ENCODE results near the gene TMPRSS11A. TPM values are rescaled to one million over a fixed set of nuclear protein-coding genes. Genes with fewer than 3 reads are reported as not detected.
A peak's percentile ranks its signal among the peaks of the same experiment; 100 is the strongest.

Gene TMPRSS11A
- total RNA-seq, 1 donor from 2014 or later = not detected

- no peak for DNase-seq
Measured at GRCh38 chr4:67912080-67912479, 51.2 kb downstream of the TMPRSS11A start.

- DNase-seq = no peak
Measured at GRCh38 chr4:67911638-67912037, 51.7 kb downstream of the TMPRSS11A start.

- DNase-seq = no peak
Measured at GRCh38 chr4:67911141-67911540, 52.2 kb downstream of the TMPRSS11A start.

DNA sequence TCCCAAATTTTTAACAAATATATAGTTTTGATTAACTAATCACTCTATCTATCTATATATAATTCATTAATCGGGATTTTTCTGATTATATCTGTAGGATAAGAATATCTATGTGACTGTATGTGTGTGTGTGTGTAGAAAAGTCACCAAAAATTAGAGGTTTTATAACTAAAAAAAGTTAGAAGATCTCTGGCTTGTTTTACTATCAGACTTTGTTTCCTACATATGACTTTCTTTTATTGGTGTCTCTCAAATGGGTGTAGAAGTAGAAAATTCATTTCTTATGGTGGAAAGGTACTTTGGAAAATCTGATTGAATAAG is 52.7 kb downstream of the TMPRSS11A start:
- no peak for DNase-seq

GRCh38 chr4:67909905-67910584 is 53.2 kb downstream of the TMPRSS11A start:
- DNase-seq = no peak

DNA sequence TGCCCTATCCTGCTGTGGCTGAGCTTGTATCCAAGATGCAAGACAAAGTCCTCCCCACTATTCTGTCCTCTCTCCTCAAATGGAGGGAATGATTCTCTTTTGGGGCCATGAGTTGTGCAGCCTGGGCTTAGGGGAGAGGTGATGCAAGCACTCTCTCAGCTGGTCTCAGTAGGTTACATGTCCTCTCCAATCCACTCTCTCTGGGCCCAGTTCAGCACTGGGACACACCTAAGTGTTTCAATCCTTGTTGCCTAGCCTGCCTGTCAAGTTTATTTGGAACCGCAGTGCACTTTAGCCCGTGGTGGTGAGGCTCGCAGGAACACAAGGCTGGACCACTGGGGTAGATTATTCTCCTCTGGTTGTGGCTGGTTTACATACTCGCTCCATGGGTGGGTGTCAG is 55.6 kb downstream of the TMPRSS11A start:
- no peak for DNase-seq

DNA sequence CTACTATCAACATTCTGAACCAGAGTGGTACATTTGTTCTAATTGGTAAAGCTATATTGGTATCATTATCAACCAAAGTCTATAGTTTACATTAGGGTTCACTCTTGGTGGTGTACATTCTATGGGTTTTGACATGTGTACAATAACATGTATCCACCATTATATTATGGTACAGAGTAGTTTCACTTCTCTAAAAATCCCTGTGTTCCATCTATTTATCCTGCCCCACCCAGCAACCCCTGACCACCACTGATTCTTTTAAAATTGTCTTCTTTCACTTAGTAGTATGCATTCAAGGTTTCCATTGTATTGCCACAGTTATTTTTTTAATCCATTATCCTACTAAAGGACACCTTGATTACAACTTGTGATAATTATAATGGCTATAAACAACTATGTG is 64.2 kb downstream of the TMPRSS11A start:
- no peak for DNase-seq

- DNase-seq = no peak
Measured at GRCh38 chr4:67897686-67898085, 65.6 kb downstream of the TMPRSS11A start.

- peak; percentile 0 for DNase-seq
Measured at GRCh38 chr4:67896421-67897065, 66.8 kb downstream of the TMPRSS11A start.

GRCh38 chr4:67894659-67895058 is 68.6 kb downstream of the TMPRSS11A start:
- no peak for DNase-seq

GRCh38 chr4:67892905-67893304 is 70.4 kb downstream of the TMPRSS11A start:
- DNase-seq = no peak

DNA sequence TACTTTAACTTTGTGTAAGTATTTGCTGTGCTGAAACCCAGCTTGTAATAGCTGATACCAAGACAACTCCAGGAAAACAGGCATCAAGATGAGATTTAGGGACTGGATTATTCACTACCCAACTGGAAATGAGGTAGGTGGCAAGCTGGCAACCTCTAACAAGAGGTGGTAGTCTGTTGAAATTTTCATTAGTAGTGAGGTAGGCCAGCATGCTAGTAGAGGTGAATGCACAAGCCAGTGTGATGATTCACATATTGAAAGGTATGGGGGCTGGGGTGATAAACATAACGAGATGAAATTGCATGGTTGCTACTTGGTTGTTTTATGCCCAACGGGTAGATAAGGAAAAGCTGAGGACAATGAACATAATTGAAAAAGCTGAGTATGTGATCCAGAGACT is 71.0 kb downstream of the TMPRSS11A start:
- DNase-seq = no peak

GRCh38 chr4:67891645-67892044 is 71.6 kb downstream of the TMPRSS11A start:
- DNase-seq = no peak

DNA sequence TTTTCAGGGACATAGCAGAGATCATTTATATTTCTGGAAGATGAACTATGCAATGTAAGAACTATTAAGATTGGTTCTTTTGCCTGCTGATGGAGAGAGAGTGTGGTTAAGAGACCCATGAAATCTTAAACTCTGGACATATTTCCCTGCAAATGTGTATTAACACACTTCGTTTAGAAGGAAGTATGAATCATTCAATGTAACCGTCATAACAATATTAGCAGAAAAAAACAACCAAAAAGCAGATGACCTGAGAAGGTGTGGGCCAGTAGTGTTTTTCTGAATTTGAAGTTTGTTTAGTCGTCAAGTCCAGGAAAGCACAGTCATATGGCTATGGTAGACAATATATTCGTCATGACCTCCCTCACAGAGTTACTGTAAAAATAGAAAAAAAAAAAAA is 77.0 kb downstream of the TMPRSS11A start:
- no peak for DNase-seq

DNA sequence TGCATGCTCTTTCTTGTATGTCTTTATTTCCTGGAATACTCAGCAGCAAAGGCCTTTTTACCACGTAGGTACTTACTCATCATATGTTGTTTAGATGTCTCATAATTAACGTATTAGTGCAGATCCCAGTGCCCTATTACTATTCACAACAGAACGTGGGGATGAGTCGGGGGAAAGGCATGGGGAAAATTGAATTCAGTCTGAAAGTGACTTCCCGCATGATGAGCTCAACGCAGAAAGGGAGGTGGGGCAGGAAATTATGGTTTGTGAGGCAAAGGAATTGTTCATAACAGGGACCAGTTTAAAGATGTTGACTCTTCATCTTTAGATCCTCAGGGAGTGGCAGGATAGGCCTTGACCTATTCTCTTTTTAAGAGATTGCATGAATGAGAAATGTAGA is 77.5 kb downstream of the TMPRSS11A start:
- DNase-seq = no peak

GRCh38 chr4:67884701-67885100 is 78.6 kb downstream of the TMPRSS11A start:
- DNase-seq = no peak

DNA sequence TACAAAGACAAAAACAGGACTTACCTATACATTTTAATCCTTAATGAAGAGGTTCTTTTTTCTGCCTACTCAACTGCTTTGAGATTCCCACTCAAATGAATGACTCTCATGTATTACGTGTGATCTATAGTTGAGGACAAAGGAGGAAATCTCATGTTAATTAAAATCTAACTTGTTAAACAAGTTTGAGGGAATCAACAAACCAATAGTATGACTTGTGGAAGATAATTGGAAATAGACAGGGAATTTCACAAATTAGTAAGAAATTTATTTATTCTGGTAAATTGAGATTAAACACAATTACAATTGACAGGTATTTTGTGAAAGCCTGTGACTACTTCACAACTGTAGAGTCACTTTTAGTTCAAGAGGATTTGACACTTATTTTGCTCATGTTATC is 79.4 kb downstream of the TMPRSS11A start, which contains the start of gene TMPRSS11D:
TSS of gene TMPRSS11D (minus strand) at position 101 of the 400 bp plus-strand sequence. CDS start at position 32, 69 bp downstream.
- no peak for DNase-seq

DNA sequence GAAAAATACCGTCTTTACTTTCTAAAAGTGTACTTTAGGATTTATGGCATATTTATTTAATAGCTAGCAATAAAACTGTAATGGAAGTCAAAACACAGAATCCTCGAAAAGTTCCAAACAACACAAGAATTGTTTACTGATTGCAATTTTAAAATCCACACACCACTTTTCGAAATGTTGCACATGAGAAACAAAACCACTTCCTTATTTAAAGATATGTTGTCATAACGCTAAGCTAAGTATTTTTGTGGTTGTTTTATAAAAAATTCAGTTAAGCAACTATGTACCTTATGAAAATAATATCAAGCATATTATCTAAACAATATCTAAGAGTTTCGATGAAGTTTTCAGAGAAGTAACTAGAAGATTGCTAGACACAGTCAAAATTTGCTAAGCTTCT is 79.8 kb downstream of the TMPRSS11A start:
- DNase-seq = no peak

DNA sequence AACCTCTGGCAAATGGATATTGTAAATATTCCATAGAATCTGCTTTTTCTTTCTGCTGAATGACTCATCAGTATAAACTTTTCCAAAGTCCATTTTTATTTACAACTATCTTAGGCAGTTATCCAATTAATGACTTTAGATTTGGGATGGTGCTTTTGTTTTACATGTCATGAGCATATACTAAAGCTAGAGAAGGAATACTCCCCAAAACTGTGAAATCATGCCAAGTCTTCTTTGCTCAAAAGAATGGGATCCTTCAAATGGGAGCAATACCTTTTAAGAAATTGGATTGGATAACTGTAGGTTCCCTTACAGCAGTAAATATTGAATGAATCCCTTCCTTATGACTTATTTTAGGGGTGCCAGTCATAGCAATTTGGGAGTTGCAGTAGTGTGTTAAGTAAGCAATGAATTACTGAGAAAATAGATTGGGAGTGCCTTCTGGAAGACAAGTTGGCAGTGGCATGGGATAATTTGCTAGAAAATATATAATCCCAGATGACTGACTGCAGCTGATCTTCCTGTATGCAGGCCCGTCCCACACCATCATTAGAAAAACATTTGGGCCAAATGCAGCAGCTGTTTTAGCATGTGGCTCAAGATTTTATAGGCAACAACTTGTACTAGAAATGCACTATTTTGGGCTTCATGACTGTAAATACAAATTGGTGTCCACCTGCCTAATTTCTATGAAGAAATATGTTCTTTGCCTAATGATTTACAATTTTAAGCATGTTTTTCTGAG is 82.3 kb downstream of the TMPRSS11A start:
- DNase-seq = no peak

DNA sequence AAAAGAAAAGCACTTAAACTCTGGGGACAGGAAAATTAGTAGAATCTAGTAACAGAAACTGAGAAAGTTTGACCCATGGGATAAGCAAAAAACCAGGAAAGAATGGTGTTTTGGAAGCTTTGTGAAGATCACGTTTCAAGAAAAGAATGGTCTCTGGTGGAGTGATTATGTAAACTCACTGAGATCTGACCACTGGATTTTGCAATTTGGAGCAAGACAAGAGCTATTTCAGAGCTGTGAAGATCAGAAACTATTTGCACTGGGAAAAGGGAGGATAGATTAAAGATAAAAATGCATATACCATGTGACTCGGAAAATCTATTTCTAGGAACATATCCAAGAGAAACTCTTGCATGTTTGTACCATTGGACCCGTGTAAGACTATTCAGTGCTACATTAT is 83.8 kb downstream of the TMPRSS11A start:
- DNase-seq = no peak

GRCh38 chr4:67877086-67877485 is 86.2 kb downstream of the TMPRSS11A start:
- no peak for DNase-seq

DNA sequence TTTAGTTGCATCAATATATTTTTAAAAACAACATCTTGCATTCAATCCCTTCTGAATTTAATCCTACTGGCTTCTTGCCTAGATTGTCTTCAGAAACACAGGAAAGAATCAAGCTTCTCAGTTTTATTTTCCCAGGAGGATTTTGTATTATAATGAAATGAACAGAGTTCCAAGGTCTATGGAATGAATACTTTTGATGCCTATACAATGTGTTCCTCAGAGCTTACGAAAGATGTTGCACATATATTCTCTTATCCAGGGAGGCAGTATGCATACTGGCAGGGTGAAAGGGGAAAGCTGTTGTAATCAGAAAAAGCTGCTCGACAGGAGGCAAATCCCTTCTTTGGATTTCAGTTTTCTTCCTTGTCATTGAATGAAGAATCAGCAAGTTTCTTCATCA is 88.3 kb downstream of the TMPRSS11A start:
- no peak for DNase-seq

DNA sequence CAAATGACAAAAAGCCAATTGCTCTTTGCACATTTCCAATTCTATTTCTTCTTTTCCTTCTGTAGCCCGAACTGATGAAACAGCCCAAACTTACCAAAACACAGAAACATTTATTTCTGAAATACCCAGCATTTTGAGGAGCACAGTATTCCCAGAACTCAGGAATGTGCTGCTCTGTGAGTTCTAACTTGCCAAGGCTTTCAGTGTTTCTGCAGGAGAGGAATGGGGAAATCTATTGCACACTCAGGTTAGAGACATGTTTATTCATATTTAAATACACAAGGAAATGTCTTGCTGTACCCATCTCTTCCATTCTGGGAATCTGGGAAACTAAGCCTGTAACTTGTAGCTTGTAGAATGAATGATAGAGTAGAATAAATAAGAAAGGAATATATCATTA is 90.2 kb downstream of the TMPRSS11A start:
- DNase-seq = no peak

DNA sequence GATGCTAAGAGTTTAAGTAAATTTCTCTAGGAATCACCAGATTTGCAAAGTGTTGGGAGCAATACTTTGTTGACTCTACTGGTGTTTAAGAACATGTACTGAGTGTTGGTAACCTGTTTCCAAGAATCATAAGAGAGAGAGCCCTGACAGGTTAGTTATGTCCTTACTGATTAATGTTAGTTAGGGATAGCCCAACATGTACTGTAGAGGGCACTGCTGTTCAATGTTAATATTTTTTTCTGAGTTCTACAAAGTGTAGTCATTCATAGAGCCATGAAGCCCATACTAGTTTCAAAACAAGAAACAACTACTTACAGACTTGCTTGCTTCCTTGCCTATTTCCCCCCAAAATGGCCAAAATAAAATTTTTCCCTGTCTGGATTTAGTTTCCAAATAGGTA is 91.4 kb downstream of the TMPRSS11A start:
- no peak for DNase-seq

Data from occipital lobe (tissue), 2 donors.